MM.1S (cell line): ENCODE data around the gene PLPPR2.

Experiments used
- DNase-seq: peaks from one replicate; pipeline ENCODE4 v3.0.0-alpha.2; 2015
- H2AFZ ChIP-seq: fragments of 300-600 bp; sonication (generic); 2 replicates; pipeline ENCODE4 v1.6.0; 2016; ENCODE audit warnings: antibody characterized with exemption, low read length
- H3F3A ChIP-seq: fragments of 300-600 bp; sonication (generic); 2 replicates; pipeline ENCODE4 v1.6.1; 2016; ENCODE audit warnings: mild to moderate bottlenecking, antibody characterized with exemption, low read length, moderate library complexity, mixed read lengths; ENCODE audit not compliant: insufficient read depth
- H3K27ac ChIP-seq: fragments of 300-600 bp; sonication (generic); 2 replicates; pipeline ENCODE4 v1.5.1; 2016; ENCODE audit warnings: mild to moderate bottlenecking, low read length
- H3K27me3 ChIP-seq: fragments of 300-600 bp; sonication (generic); replicated peaks from 2 replicates; pipeline ENCODE4 v1.6.0; 2016; ENCODE audit warnings: low read length; ENCODE audit not compliant: insufficient read depth
- H3K36me3 ChIP-seq: fragments of 300-600 bp; sonication (generic); replicated peaks from 2 replicates; pipeline ENCODE4 v1.6.1; 2016; ENCODE audit warnings: mild to moderate bottlenecking, low read length, mixed read lengths; ENCODE audit not compliant: insufficient read depth
- H3K4me1 ChIP-seq: fragments of 300-600 bp; sonication (generic); 2 replicates; pipeline ENCODE4 v1.6.1; 2016; ENCODE audit warnings: low read length, mixed read lengths
- H3K4me2 ChIP-seq: fragments of 300-600 bp; sonication (generic); 2 replicates; pipeline ENCODE4 v1.6.0; 2016; ENCODE audit warnings: low read depth, low read length
- H3K4me3 ChIP-seq: fragments of 300-600 bp; sonication (generic); 2 replicates; pipeline ENCODE4 v1.5.1; 2016; ENCODE audit warnings: low read length, mixed read lengths
- H3K79me2 ChIP-seq: fragments of 300-600 bp; sonication (generic); 2 replicates; pipeline ENCODE4 v1.6.1; 2016; ENCODE audit warnings: mixed run types, low read length, mixed read lengths
- H3K9ac ChIP-seq: fragments of 300-600 bp; sonication (generic); 2 replicates; pipeline ENCODE4 v1.6.1; 2016; ENCODE audit warnings: low read length, mixed read lengths
- H3K9me2 ChIP-seq: fragments of 300-600 bp; sonication (generic); replicated peaks from 2 replicates; pipeline ENCODE4 v1.6.1; 2016; ENCODE audit warnings: mild to moderate bottlenecking, low read length, mixed read lengths; ENCODE audit not compliant: insufficient read depth
- H3K9me3 ChIP-seq: fragments of 300-600 bp; sonication (generic); replicated peaks from 2 replicates; pipeline ENCODE4 v1.6.1; 2016; ENCODE audit warnings: mild to moderate bottlenecking, low read length, mixed read lengths; ENCODE audit not compliant: insufficient read depth
- H4K20me1 ChIP-seq: fragments of 300-600 bp; sonication (generic); 2 replicates; pipeline ENCODE4 v1.6.1; 2016; ENCODE audit warnings: mild to moderate bottlenecking, low read length, moderate library complexity, mixed read lengths; ENCODE audit not compliant: insufficient read depth
- EZH2 ChIP-seq: fragments of 300-600 bp; sonication (generic); optimal IDR thresholded peaks from 2 replicates; pipeline ENCODE3; 2017; ENCODE audit warnings: low read depth, mild to moderate bottlenecking, antibody characterized with exemption, low read length, mixed read lengths
- EZH2phosphoT487 ChIP-seq: fragments of 300-600 bp; sonication (generic); IDR thresholded peaks from 2 replicates; pipeline ENCODE4 v1.6.1; 2018; ENCODE audit warnings: antibody characterized with exemption, low read length
- TF ChIP-seq, protein P1 (sequence below): fragments of 300-600 bp; sonication (generic); IDR thresholded peaks from 2 replicates; pipeline ENCODE4 v1.5.1; 2016; ENCODE audit warnings: antibody characterized with exemption, low read length, mixed read lengths

Gene PLPPR2

DNA sequence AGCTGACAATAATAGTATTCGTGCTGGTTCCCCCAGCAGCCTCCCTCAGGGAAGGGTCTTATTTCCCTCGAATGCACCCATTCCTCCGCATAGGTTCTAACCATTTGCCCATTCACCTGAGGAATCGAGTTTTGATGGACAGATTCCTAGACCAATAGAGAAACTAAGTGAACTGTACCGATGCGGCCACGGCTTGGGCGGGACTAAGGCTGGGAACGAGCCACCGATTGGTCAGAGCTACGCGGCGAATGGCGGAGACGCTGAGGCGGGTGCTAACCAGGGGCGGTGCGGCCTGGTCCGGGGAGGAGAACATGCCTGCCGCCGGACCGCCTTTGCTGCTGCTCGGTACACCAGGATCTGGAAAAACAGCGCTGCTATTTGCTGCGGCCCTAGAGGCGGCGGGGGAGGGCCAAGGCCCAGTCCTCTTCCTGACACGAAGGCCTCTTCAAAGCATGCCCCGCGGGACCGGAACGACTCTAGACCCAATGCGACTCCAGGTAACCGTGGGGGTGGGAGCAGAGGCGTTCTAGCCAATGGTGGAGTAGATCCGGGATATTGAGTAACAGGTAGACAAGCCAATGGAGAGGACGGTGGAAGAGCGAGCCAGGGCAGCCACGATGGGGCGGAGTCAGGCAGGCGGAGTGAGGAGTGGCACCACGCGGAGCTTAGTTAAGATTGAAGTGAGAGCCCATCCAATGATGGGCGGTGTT, 19.4 kb downstream of the PLPPR2 start, which contains the start of gene SWSAP1:
SWSAP1 (plus strand) TSS at position 234 of the 710 bp plus-strand sequence; CDS start at position 249, 15 bp downstream.
- Histone ChIP-seq H3K9me3 (no peaks in the 10 kb centered on the region), H3K9ac (peak within 1 kb of the TSS; percentile 91), H3K4me3 (peak within 1 kb of the TSS; percentile 84), H2AFZ (peak within 1 kb of the TSS; percentile 80), H3K9me2 (no peaks in the 10 kb centered on the region), H3K36me3 (no peaks in the 10 kb centered on the region), H3K27me3 (no peaks in the 10 kb centered on the region), H3K79me2 (peaks cover 12% of the 10 kb centered on the region), H3K4me1 (peaks cover 19% of the 10 kb centered on the region), H4K20me1 (no peaks in the 10 kb centered on the region), H3K4me2 (peak within 1 kb of the TSS; percentile 94), H3K27ac (peak within 1 kb of the TSS; percentile 76), H3F3A (no peaks in the 10 kb centered on the region)
- DNase-seq, result peak; percentile 99
- TF ChIP-seq EZH2 (no peak), EZH2phosphoT487 (no peak)
- TF ChIP-seq, protein P1, sequence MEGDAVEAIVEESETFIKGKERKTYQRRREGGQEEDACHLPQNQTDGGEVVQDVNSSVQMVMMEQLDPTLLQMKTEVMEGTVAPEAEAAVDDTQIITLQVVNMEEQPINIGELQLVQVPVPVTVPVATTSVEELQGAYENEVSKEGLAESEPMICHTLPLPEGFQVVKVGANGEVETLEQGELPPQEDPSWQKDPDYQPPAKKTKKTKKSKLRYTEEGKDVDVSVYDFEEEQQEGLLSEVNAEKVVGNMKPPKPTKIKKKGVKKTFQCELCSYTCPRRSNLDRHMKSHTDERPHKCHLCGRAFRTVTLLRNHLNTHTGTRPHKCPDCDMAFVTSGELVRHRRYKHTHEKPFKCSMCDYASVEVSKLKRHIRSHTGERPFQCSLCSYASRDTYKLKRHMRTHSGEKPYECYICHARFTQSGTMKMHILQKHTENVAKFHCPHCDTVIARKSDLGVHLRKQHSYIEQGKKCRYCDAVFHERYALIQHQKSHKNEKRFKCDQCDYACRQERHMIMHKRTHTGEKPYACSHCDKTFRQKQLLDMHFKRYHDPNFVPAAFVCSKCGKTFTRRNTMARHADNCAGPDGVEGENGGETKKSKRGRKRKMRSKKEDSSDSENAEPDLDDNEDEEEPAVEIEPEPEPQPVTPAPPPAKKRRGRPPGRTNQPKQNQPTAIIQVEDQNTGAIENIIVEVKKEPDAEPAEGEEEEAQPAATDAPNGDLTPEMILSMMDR, result no peak

DNA sequence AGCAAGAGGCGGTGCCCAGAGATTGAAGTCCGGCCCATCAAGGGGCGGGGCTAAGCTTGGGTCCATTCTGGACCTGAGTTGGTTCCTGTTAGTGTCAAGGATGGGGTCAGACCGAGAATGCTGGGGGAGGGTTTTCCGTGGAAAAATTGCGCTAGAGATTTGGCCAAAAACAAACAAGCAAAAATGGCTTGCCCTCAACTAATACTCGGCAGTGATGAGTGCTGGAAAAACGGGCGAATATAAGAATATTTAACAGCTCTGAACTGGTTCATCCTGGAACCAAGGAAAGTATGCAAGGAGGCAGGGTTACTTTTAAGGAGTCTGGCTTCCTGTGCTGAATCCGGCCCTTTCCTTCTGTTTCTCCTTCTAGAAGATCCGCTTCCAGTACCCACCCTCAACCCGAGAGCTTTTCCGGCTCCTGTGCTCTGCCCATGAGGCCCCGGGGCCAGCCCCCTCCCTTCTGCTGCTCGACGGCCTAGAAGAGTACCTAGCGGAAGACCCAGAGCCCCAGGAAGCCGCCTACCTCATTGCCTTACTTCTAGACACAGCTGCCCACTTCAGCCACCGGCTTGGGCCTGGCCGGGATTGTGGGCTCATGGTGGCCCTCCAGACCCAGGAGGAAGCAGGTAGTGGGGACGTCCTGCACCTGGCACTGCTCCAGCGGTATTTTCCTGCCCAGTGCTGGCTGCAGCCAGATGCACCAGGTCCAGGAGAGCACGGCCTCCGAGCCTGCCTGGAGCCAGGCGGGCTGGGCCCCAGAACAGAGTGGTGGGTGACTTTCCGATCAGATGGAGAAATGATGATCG, 20.1 kb downstream of the PLPPR2 start:
- H3K36me3 ChIP-seq, result no peaks in the 10 kb centered on the region
- no peaks in the 10 kb centered on the region for H3K27me3 ChIP-seq
- H3K4me3 ChIP-seq, result peak overlapping the region; percentile 84
- no peaks in the 10 kb centered on the region for H4K20me1 ChIP-seq
- H3K4me2 ChIP-seq, result peak overlapping the region; percentile 69
- H3K9ac ChIP-seq, result peak overlapping the region; percentile 57
- H3K79me2 ChIP-seq, result peaks cover 16% of the 10 kb centered on the region
- TF ChIP-seq, protein P1, result no peak
- no peak for TF ChIP-seq EZH2phosphoT487
- TF ChIP-seq EZH2, result no peak
- H3K4me1 ChIP-seq, result peaks cover 25% of the 10 kb centered on the region
- peak overlapping the region; percentile 22; the same call in 1 of the 2 replicates for H3K27ac ChIP-seq
- no peaks in the 10 kb centered on the region for H3K9me2 ChIP-seq
- H3F3A ChIP-seq, result peaks cover 4% of the 10 kb centered on the region; the same call in 1 of the 2 replicates
- H3K9me3 ChIP-seq, result no peaks in the 10 kb centered on the region
- peak overlapping the region; percentile 17 for H2AFZ ChIP-seq
- DNase-seq, result peak; percentile 62

DNA sequence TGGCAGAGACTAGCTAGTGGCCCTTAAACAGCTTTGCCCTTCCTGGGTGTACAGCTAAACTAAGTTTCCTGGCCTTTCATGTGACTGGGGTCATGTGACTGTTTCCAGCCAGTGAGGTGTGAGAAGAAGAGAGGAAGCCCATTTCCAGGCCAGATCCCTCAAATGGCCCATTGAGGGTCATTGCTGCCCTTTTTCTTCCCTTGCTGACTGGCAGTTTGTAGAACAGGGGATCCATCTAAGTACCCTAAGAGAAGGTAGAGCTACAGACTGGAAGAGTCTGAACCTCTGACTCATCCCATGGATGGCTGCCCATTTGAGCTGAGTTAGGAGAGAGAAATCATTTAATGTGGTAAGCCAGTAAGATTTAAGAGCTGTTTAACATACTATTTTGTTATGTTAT, 22.0 kb downstream of the PLPPR2 start:
- peak overlapping the region; percentile 3; the same call in 1 of the 2 replicates for H3K4me2 ChIP-seq
- H3K36me3 ChIP-seq, result no peaks in the 10 kb centered on the region
- no peaks in the 10 kb centered on the region for H3K27me3 ChIP-seq
- H2AFZ ChIP-seq, result peak overlapping the region; percentile 66
- no peaks in the 10 kb centered on the region for H3K9me2 ChIP-seq
- no peaks in the 10 kb centered on the region for H4K20me1 ChIP-seq
- peaks cover 16% of the 10 kb centered on the region for H3K79me2 ChIP-seq
- TF ChIP-seq EZH2phosphoT487 (no peak), EZH2 (no peak)
- no peak overlapping the region for H3K4me3 ChIP-seq
- no peak overlapping the region for H3K27ac ChIP-seq
- H3K9me3 ChIP-seq, result no peaks in the 10 kb centered on the region
- peaks cover 26% of the 10 kb centered on the region for H3K4me1 ChIP-seq
- peaks cover 20% of the 10 kb centered on the region; the same call in 1 of the 2 replicates for H3F3A ChIP-seq
- no peak for DNase-seq
- no peak overlapping the region for H3K9ac ChIP-seq
